Adipose tissue (tissue), 3 donors: ENCODE measurements around the gene LAMB4. TPM values are rescaled to one million over a fixed set of nuclear protein-coding genes. Genes with fewer than 3 reads are reported as not detected.

Source experiments
- H3K27ac ChIP-seq: one replicate; pipeline ENCODE4 v1.5.1; 2013; ENCODE audit warnings: low read depth, low read length
- WGBS, 3 donors: extraction: QIAGEN DNeasy Blood & Tissue Kit; methylation state at CpG; one replicate each; pipeline ENCODE4 v1.1.7; 2013; 5-methylcytosine and 5-hydroxymethylcytosine counted together
- polyA plus RNA-seq, 3 donors: library from polyadenylated mRNA; stranded (reverse); fragments of 200-250 nt; gene quantifications; one replicate each; pipeline ENCODE4 v1.2.3, GENCODE V29; 2013
- donor health status: healthy with polysubstance abuse.
- donor health status: Bipolar disorder and iron deficiency.
- donor health status: healthy.

Gene LAMB4
- under 1 TPM in 2 of 3 donors, not detected in 1; 0.13 to 0.17 TPM for polyA plus RNA-seq

- 84 to 91% (median 90%) methylated on average over 3 of the region's 3 CpGs for WGBS, 3 donors
- H3K27ac ChIP-seq = no peak within 1 kb of the TSS
Observed at GRCh38 chr7:108130261-108130660, at the start of gene LAMB4. Gene LAMB4, minus strand, starts transcription at chr7:108130361. Its CDS starts 7,197 bp downstream, at chr7:108123164.

GRCh38 chr7:108178398-108178797 is 48.2 kb upstream of the LAMB4 start:
- WGBS, 3 donors = 25 to 62% (median 44%) methylated on average over 3 of the region's 3 CpGs
- H3K27ac ChIP-seq = no peak overlapping the region

GRCh38 chr7:108171164-108171563 is 41.0 kb upstream of the LAMB4 start:
- H3K27ac ChIP-seq = no peak overlapping the region
- 86 to 98% (median 93%) methylated on average over 8 of the region's 8 CpGs for WGBS, 3 donors

- WGBS, 3 donors = 70 to 81% (median 77%) methylated on average over 5 of the region's 5 CpGs
- H3K27ac ChIP-seq = no peak overlapping the region
Observed at GRCh38 chr7:108170251-108170650, 40.1 kb upstream of the LAMB4 start.

GRCh38 chr7:108167460-108167859 is 37.3 kb upstream of the LAMB4 start:
- H3K27ac ChIP-seq = no peak overlapping the region
- WGBS, 3 donors = 35 to 65% (median 54%) methylated on average over 7 of the region's 7 CpGs

- H3K27ac ChIP-seq = no peak overlapping the region
- WGBS, 3 donors = 85 to 94% (median 93%) methylated on average over 5 of the region's 5 CpGs
Observed at GRCh38 chr7:108166687-108167086, 36.5 kb upstream of the LAMB4 start.

- 96 to 98% (median 96%) methylated on average over 2 of the region's 2 CpGs for WGBS, 3 donors
- no peak overlapping the region for H3K27ac ChIP-seq
Observed at GRCh38 chr7:108165723-108166122, 35.6 kb upstream of the LAMB4 start.

GRCh38 chr7:108164946-108165345 is 34.8 kb upstream of the LAMB4 start:
- WGBS, 3 donors = 68 to 79% (median 72%) methylated on average over 6 of the region's 6 CpGs

GRCh38 chr7:108164342-108164741 is 34.2 kb upstream of the LAMB4 start:
- H3K27ac ChIP-seq = no peak overlapping the region
- 59 to 77% (median 70%) methylated on average over 6 of the region's 6 CpGs for WGBS, 3 donors

More at GRCh38 chr7:108164946-108165345, 34.8 kb upstream of the LAMB4 start:
- no peak overlapping the region for H3K27ac ChIP-seq

- no peak overlapping the region for H3K27ac ChIP-seq
- 17 to 74% (median 62%) methylated on average over 1 of the region's 1 CpG for WGBS, 3 donors
Observed at GRCh38 chr7:108158776-108159175, 28.6 kb upstream of the LAMB4 start.

- no peak overlapping the region for H3K27ac ChIP-seq
- WGBS, 3 donors = 93 to 97% (median 94%) methylated on average over 4 of the region's 4 CpGs
Observed at GRCh38 chr7:108157606-108158335, 27.6 kb upstream of the LAMB4 start.

GRCh38 chr7:108156897-108157605 is 26.9 kb upstream of the LAMB4 start:
- H3K27ac ChIP-seq = no peak overlapping the region
- 72 to 91% (median 79%) methylated on average over 3 of the region's 3 CpGs for WGBS, 3 donors

- WGBS, 3 donors = 62 to 81% (median 67%) methylated on average over 3 of the region's 3 CpGs
- H3K27ac ChIP-seq = no peak overlapping the region
Observed at GRCh38 chr7:108152198-108152597, 22.0 kb upstream of the LAMB4 start.

- WGBS, 3 donors = 57 to 66% (median 61%) methylated on average over 6 of the region's 6 CpGs
- H3K27ac ChIP-seq = no peak overlapping the region
Observed at GRCh38 chr7:108149908-108150307, 19.7 kb upstream of the LAMB4 start.

- 86 to 91% (median 88%) methylated on average over 5 of the region's 5 CpGs for WGBS, 3 donors
- H3K27ac ChIP-seq = no peak overlapping the region
Observed at GRCh38 chr7:108149119-108149518, 19.0 kb upstream of the LAMB4 start.

- WGBS, 3 donors = 75 to 91% (median 89%) methylated on average over 6 of the region's 6 CpGs
- H3K27ac ChIP-seq = no peak overlapping the region
Observed at GRCh38 chr7:108147031-108147563, 16.9 kb upstream of the LAMB4 start.

- 13 to 33% (median 14%) methylated on average over 12 of the region's 12 CpGs for WGBS, 3 donors
- H3K27ac ChIP-seq = no peak overlapping the region
Observed at GRCh38 chr7:108146070-108146842, 16.1 kb upstream of the LAMB4 start.

- 79 to 84% (median 82%) methylated on average over 8 of the region's 8 CpGs for WGBS, 3 donors
- H3K27ac ChIP-seq = no peak overlapping the region
Observed at GRCh38 chr7:108145401-108145800, 15.2 kb upstream of the LAMB4 start.

GRCh38 chr7:108144931-108145330 is 14.8 kb upstream of the LAMB4 start:
- no peak overlapping the region for H3K27ac ChIP-seq
- WGBS, 3 donors = 61 to 72% (median 65%) methylated on average over 3 of the region's 3 CpGs
